DND-41 (cell line): ENCODE results near the gene BRPF1.

ENCODE experiments used
- ATAC-seq: fragments of 200-7000 bp; cut with Tn5 transposase; 3 replicates; pipeline ENCODE4 v1.9.1; 2021; ENCODE audit warnings: low read depth; ENCODE audit not compliant: insufficient read depth
- DNase-seq: peaks from one replicate; pipeline ENCODE4 v3.0.0-alpha.2; 2020
- H2AFZ ChIP-seq: 2 replicates; pipeline ENCODE4 v1.6.0; 2012; ENCODE audit warnings: low read depth, low read length
- H3K27ac ChIP-seq: 2 replicates; pipeline ENCODE4 v1.5.1; 2012; ENCODE audit warnings: low read length, inconsistent platforms
- H3K27me3 ChIP-seq: fragments of 200-600 bp; sonication (generic); 2 replicates; pipeline ENCODE4 v1.6.0; 2012; ENCODE audit warnings: low read length, mild to moderate bottlenecking, inconsistent platforms; ENCODE audit not compliant: insufficient read depth, poor library complexity
- H3K36me3 ChIP-seq: 2 replicates; pipeline ENCODE4 v1.5.1; 2012; ENCODE audit warnings: low read length, inconsistent platforms; ENCODE audit not compliant: insufficient read depth
- H3K4me1 ChIP-seq: 2 replicates; pipeline ENCODE4 v1.5.1; 2012; ENCODE audit warnings: mild to moderate bottlenecking, low read length; ENCODE audit not compliant: insufficient read depth
- H3K4me2 ChIP-seq: 2 replicates; pipeline ENCODE4 v1.6.0; 2012; ENCODE audit warnings: mild to moderate bottlenecking, moderate library complexity, low read length, inconsistent platforms; ENCODE audit not compliant: insufficient read depth
- H3K4me3 ChIP-seq, 2 experiments: fragments of 200-600 bp in 1 of 2; shearing (Covaris generic) in 1 of 2; 2 replicates each; pipeline ENCODE4 v1.5.1; 2012 to 2016; ENCODE audit warnings: inconsistent platforms in 2 of 2, low read length in 2 of 2, mild to moderate bottlenecking in 2 of 2, low read depth in 1 of 2, moderate library complexity in 1 of 2
- H3K79me2 ChIP-seq: 2 replicates; pipeline ENCODE4 v1.6.0; 2012; ENCODE audit warnings: low read length, inconsistent platforms; ENCODE audit not compliant: insufficient read depth
- H3K9ac ChIP-seq: 2 replicates; pipeline ENCODE4 v1.6.0; 2012; ENCODE audit warnings: low read depth, mild to moderate bottlenecking, inconsistent platforms, low read length, moderate library complexity
- H3K9me3 ChIP-seq: 2 replicates; pipeline ENCODE4 v1.5.1; 2012; ENCODE audit warnings: low read length, moderate library complexity, mild to moderate bottlenecking, inconsistent platforms; ENCODE audit not compliant: insufficient read depth, severe bottlenecking
- H4K20me1 ChIP-seq: 2 replicates; pipeline ENCODE4 v1.6.0; 2012; ENCODE audit warnings: low read length; ENCODE audit not compliant: insufficient read depth
- EZH2 ChIP-seq: IDR thresholded peaks from 3 replicates; pipeline ENCODE4 v1.6.1; 2012; ENCODE audit warnings: borderline replicate concordance, low read depth, mild to moderate bottlenecking, moderate library complexity, low read length, inconsistent platforms; ENCODE audit not compliant: severe bottlenecking
- TF ChIP-seq, protein P1 (sequence below): IDR thresholded peaks from 2 replicates; pipeline ENCODE4 v1.5.1; 2012; ENCODE audit warnings: borderline replicate concordance, low read length, moderate library complexity, mild to moderate bottlenecking; ENCODE audit not compliant: poor library complexity, severe bottlenecking; ENCODE audit errors: extremely low read depth

The BRPF1 gene

DNA sequence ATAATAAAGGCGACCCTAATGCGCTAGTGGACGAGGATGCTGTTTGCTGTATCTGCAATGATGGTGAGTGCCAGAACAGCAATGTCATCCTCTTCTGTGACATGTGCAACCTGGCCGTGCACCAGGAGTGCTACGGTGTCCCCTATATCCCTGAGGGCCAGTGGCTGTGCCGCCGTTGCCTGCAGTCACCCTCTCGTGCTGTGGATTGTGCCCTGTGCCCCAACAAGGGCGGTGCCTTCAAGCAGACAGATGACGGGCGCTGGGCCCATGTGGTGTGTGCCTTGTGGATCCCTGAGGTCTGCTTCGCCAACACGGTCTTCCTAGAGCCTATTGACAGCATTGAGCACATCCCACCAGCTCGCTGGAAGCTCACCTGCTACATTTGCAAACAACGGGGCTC is 7.6 kb downstream of the BRPF1 start:
- TF ChIP-seq EZH2: no peak
- TF ChIP-seq, protein P1, sequence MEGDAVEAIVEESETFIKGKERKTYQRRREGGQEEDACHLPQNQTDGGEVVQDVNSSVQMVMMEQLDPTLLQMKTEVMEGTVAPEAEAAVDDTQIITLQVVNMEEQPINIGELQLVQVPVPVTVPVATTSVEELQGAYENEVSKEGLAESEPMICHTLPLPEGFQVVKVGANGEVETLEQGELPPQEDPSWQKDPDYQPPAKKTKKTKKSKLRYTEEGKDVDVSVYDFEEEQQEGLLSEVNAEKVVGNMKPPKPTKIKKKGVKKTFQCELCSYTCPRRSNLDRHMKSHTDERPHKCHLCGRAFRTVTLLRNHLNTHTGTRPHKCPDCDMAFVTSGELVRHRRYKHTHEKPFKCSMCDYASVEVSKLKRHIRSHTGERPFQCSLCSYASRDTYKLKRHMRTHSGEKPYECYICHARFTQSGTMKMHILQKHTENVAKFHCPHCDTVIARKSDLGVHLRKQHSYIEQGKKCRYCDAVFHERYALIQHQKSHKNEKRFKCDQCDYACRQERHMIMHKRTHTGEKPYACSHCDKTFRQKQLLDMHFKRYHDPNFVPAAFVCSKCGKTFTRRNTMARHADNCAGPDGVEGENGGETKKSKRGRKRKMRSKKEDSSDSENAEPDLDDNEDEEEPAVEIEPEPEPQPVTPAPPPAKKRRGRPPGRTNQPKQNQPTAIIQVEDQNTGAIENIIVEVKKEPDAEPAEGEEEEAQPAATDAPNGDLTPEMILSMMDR: no peak
- H4K20me1 ChIP-seq: peaks cover 51% of the 10 kb centered on the region
- no peak overlapping the region for H3K4me2 ChIP-seq
- peaks cover 42% of the 10 kb centered on the region for H3K79me2 ChIP-seq
- ATAC-seq (no peak), DNase-seq (no peak)
- peaks cover 10% of the 10 kb centered on the region; the same call in 1 of the 2 replicates for H3K4me1 ChIP-seq
- H3K4me3 ChIP-seq: no peak overlapping the region
- no peak overlapping the region for H3K9ac ChIP-seq
- H3K27ac ChIP-seq: no peak overlapping the region
- no peaks in the 10 kb centered on the region for H3K9me3 ChIP-seq
- no peak overlapping the region for H2AFZ ChIP-seq
- peaks cover 100% of the 10 kb centered on the region for H3K36me3 ChIP-seq
- H3K27me3 ChIP-seq: no peaks in the 10 kb centered on the region

DNA sequence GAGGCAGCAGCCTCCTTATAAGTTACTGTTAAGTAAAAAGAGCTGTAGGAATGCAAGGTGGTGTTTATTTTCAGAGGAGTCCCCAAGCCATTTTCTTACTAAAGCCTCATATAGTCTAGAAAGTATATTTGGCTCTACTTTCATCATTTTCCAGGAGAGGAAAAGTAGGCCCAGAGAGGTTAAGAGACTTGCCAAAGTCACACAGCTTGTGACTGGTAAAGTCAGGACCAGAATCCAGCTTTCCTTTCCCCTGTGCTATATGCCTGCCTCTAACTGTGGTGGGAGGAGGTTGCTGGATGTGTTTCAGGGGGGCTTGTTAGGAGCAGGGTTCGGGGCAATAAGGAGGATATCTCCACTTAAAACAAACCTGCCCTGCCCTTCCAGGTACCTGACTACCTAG is 11.0 kb downstream of the BRPF1 start:
- Histone ChIP-seq H3K9me3 (no peaks in the 10 kb centered on the region), H3K9ac (no peak overlapping the region), H2AFZ (no peak overlapping the region), H3K4me2 (no peak overlapping the region), H3K79me2 (peaks cover 12% of the 10 kb centered on the region; the same call in 1 of the 2 replicates), H3K4me1 (no peaks in the 10 kb centered on the region), H3K27me3 (no peaks in the 10 kb centered on the region), H4K20me1 (peaks cover 33% of the 10 kb centered on the region), H3K4me3 (no peak overlapping the region), H3K27ac (no peak overlapping the region), H3K36me3 (peaks cover 100% of the 10 kb centered on the region)
- no peak for DNase-seq
- TF ChIP-seq EZH2: no peak
- TF ChIP-seq, protein P1: no peak
- no peak for ATAC-seq

DNA sequence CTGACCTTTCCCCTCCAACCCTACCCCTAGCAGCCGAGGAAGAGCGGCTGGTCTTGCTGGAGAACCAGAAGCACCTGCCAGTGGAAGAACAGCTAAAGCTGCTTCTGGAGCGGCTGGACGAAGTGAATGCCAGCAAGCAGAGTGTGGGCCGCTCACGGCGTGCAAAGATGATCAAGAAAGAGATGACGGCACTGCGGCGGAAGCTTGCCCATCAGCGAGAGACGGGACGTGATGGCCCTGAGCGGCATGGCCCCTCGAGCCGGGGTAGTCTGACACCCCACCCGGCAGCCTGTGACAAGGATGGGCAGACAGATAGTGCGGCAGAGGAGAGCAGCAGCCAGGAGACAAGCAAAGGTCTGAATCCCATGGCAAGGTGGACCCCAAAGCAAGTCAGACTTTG is 12.0 kb downstream of the BRPF1 start:
- H3K79me2 ChIP-seq: 0 out of 2 replicates have a peak, but pooled peaks cover 7% of the 10 kb centered on the region
- no peaks in the 10 kb centered on the region for H3K27me3 ChIP-seq
- no peak for TF ChIP-seq EZH2
- TF ChIP-seq, protein P1: no peak
- no peak overlapping the region for H3K4me3 ChIP-seq
- H3K4me1 ChIP-seq: no peaks in the 10 kb centered on the region
- ATAC-seq (no peak), DNase-seq (no peak)
- no peak overlapping the region for H2AFZ ChIP-seq
- H4K20me1 ChIP-seq: peaks cover 25% of the 10 kb centered on the region
- H3K9ac ChIP-seq: no peak overlapping the region
- H3K36me3 ChIP-seq: peaks cover 100% of the 10 kb centered on the region
- H3K9me3 ChIP-seq: no peaks in the 10 kb centered on the region
- no peak overlapping the region for H3K4me2 ChIP-seq
- no peak overlapping the region for H3K27ac ChIP-seq

DNA sequence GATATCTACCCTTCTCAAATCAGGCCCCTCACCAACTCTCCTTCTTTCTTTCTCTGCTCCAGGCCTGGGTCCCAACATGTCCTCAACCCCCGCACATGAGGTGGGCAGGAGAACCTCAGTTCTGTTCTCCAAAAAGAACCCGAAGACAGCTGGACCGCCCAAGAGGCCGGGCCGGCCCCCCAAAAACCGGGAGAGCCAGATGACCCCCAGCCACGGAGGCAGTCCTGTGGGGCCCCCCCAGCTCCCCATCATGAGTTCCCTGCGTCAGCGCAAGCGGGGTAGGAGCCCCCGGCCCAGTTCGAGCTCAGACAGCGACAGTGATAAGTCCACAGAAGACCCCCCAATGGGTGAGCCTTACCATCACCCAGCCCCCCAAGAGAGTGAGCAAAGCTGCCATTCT is 12.6 kb downstream of the BRPF1 start:
- Histone ChIP-seq H3K4me2 (no peak overlapping the region), H3K36me3 (peaks cover 95% of the 10 kb centered on the region), H3K79me2 (0 out of 2 replicates have a peak, but pooled peaks cover 5% of the 10 kb centered on the region), H3K9ac (no peak overlapping the region), H3K4me3 (no peak overlapping the region), H3K4me1 (peaks cover 3% of the 10 kb centered on the region), H4K20me1 (peaks cover 19% of the 10 kb centered on the region), H3K27ac (no peak overlapping the region), H3K9me3 (no peaks in the 10 kb centered on the region), H3K27me3 (no peaks in the 10 kb centered on the region), H2AFZ (no peak overlapping the region)
- ATAC-seq (no peak), DNase-seq (no peak)
- TF ChIP-seq, protein P1: no peak
- TF ChIP-seq EZH2: no peak
